GM19468 (cell line): ENCODE results near the gene AP1G2.
A peak's percentile ranks its signal among the peaks of the same experiment; 100 is the strongest.
"Not testable (repeated sequence)": the region's sequence is repeated elsewhere in the genome, so short reads cannot be mapped to it uniquely, and the experiment has no call there.

Experiments used
- ATAC-seq: cut with Tn5 transposase; IDR thresholded peaks from one replicate; pipeline ENCODE4 v1.9.1; 2021; ENCODE audit warnings: mild to moderate bottlenecking, moderate library complexity, moderate number of reproducible peaks; ENCODE audit not compliant: unreplicated experiment; ENCODE audit errors: extremely low read depth

AP1G2 gene

GRCh38 chr14:23567186-23568020 lies at the start of gene AP1G2:
Gene AP1G2 (minus strand): TSS chr14:23567791. CDS start chr14:23567314, 477 bp downstream.
- ATAC-seq = peak; percentile 48

GRCh38 chr14:23615856-23616255 lies 48.3 kb upstream of the AP1G2 start:
- no peak for ATAC-seq

GRCh38 chr14:23614395-23614828 lies 46.8 kb upstream of the AP1G2 start:
- no peak for ATAC-seq

- ATAC-seq = no peak
Measured at GRCh38 chr14:23613242-23614070, 45.9 kb upstream of the AP1G2 start.

- no peak for ATAC-seq
Measured at GRCh38 chr14:23612802-23613201, 45.2 kb upstream of the AP1G2 start.

- no peak for ATAC-seq
Measured at GRCh38 chr14:23612354-23612732, 44.8 kb upstream of the AP1G2 start.

- no peak for ATAC-seq
Measured at GRCh38 chr14:23610815-23611289, 43.3 kb upstream of the AP1G2 start.

- no peak for ATAC-seq
Measured at GRCh38 chr14:23610090-23610814, 42.7 kb upstream of the AP1G2 start.

- ATAC-seq = not testable (repeated sequence)
Measured at GRCh38 chr14:23609411-23610089, 42.0 kb upstream of the AP1G2 start.

GRCh38 chr14:23609001-23609400 lies 41.4 kb upstream of the AP1G2 start:
- ATAC-seq = no peak

GRCh38 chr14:23608454-23608853 lies 40.9 kb upstream of the AP1G2 start:
- ATAC-seq = no peak

- peak; percentile 80 for ATAC-seq
Measured at GRCh38 chr14:23605931-23606585, 38.5 kb upstream of the AP1G2 start.

- no peak for ATAC-seq
Measured at GRCh38 chr14:23604675-23605170, 37.1 kb upstream of the AP1G2 start.

GRCh38 chr14:23604148-23604547 lies 36.6 kb upstream of the AP1G2 start:
- no peak for ATAC-seq

- no peak for ATAC-seq
Measured at GRCh38 chr14:23603103-23603502, 35.5 kb upstream of the AP1G2 start.

GRCh38 chr14:23602181-23603095 lies 34.8 kb upstream of the AP1G2 start:
- ATAC-seq = no peak

- no peak for ATAC-seq
Measured at GRCh38 chr14:23601845-23602180, 34.2 kb upstream of the AP1G2 start.

GRCh38 chr14:23601424-23601823 lies 33.8 kb upstream of the AP1G2 start:
- no peak for ATAC-seq
